Measurements from ENCODE around the gene ROR1. TPM values are rescaled to one million over a fixed set of nuclear protein-coding genes. Genes with fewer than 3 reads are reported as not detected.

Gene ROR1
- total RNA-seq, 1 experiment from 2014 or later: 37.2 TPM

DNA sequence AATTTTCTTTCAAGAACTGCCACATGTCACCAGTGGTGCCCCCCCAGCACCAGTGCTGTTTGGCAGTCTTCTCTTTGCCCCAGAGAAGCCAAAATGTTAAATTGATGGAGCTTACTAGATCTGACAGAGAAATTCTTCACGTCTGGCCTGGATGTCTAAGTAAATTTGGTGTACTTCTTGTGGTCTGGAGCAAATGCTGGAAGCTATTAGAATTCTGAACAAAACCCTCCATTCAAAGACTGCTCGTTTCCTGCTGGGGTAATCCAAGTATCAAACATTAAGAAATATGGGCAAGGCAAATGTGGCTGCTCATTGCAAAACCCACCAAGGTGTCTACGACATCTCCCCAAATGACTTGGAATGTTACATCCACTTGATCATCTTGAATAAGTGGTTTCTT lies 92.3 kb downstream of the ROR1 start:
- Histone ChIP-seq H3K4me3 (ENCODE audit: low read depth, low read length) (no peak overlapping the region), H3K36me3 (ENCODE audit: control insufficient read depth, insufficient read depth, low read length) (no peaks in the 10 kb centered on the region), H3K9me3 (no peaks in the 10 kb centered on the region), H3K27me3 (replicated peaks; ENCODE audit: control insufficient read depth, insufficient read depth, low read length) (no peaks in the 10 kb centered on the region), H3K4me1 (no peaks in the 10 kb centered on the region)
- Mint-ChIP-seq H3K27me3 (ENCODE audit: insufficient read depth, unreplicated experiment) (no peaks in the 10 kb centered on the region), H3K27ac (ENCODE audit: unreplicated experiment) (no peak overlapping the region), H3K9me3 (ENCODE audit: unreplicated experiment) (no peaks in the 10 kb centered on the region), H3K4me3 (ENCODE audit: unreplicated experiment) (no peak overlapping the region), H3K4me1 (ENCODE audit: low read depth, unreplicated experiment) (peaks cover 12% of the 10 kb centered on the region), H3K36me3 (ENCODE audit: insufficient read depth, unreplicated experiment) (peaks cover 6% of the 10 kb centered on the region)
- CTCF ChIA-PET: no interaction called here
- TF ChIP-seq, protein P1, sequence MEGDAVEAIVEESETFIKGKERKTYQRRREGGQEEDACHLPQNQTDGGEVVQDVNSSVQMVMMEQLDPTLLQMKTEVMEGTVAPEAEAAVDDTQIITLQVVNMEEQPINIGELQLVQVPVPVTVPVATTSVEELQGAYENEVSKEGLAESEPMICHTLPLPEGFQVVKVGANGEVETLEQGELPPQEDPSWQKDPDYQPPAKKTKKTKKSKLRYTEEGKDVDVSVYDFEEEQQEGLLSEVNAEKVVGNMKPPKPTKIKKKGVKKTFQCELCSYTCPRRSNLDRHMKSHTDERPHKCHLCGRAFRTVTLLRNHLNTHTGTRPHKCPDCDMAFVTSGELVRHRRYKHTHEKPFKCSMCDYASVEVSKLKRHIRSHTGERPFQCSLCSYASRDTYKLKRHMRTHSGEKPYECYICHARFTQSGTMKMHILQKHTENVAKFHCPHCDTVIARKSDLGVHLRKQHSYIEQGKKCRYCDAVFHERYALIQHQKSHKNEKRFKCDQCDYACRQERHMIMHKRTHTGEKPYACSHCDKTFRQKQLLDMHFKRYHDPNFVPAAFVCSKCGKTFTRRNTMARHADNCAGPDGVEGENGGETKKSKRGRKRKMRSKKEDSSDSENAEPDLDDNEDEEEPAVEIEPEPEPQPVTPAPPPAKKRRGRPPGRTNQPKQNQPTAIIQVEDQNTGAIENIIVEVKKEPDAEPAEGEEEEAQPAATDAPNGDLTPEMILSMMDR (IDR thresholded peaks at IDR 0.05; ENCODE audit: insufficient read depth in 1 of 2, low read depth in 1 of 2, low read length in 1 of 2, severe bottlenecking in 1 of 2, unreplicated experiment in 1 of 2): no peak
- POLR2A ChIA-PET: no interaction called here
- DNase-seq: no peak
- intact Hi-C loops (cut with micrococcal nuclease; ENCODE audit: unreplicated experiment): no loop called here
- BruUV-seq (replicated peaks): no TSS peak

DNA sequence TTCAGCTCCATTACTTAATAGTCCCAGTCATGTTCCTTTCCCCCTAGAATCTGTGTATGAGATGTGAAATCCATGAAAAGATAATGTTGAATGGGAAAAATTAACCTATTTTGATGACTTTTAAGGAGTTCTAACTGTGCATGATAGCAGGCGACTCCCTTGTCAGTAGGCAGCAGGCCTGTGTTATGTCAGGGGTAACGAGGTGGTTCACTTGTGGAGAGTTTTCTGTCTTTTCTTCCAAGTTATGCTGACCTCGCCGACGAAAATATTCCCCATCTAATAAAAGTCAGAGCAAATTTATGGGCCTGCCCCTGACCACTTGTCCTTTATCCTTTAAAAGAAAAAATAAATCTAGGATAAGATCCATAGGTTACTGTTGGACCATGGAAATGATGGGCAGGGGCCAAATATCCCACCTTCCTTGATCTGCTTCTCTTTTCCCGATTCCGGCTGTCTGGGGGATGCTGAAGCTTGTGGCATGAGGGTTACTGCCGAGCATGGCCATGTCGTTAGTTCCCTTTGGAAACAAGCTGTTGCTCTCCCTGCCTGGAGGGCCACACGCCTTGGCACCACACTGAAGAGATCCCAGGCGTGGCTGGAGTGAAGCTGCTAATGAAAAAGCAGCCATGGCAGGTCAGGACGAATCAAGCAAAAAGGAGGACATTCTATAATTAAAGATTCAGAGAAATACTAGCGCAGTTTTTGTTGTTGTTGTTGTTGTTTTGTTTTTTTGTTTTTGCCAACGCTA lies 93.8 kb downstream of the ROR1 start:
- intact Hi-C loops (cut with micrococcal nuclease; ENCODE audit: unreplicated experiment): no loop called here
- H3K4me1 ChIP-seq: no peaks in the 10 kb centered on the region
- no peak overlapping the region for H3K4me3 ChIP-seq (ENCODE audit: low read depth, low read length)
- ChIA-PET CTCF (no interaction called here), POLR2A (no interaction called here)
- Mint-ChIP-seq H3K27me3 (ENCODE audit: insufficient read depth, unreplicated experiment) (no peaks in the 10 kb centered on the region), H3K4me1 (ENCODE audit: low read depth, unreplicated experiment) (peaks cover 12% of the 10 kb centered on the region), H3K4me3 (ENCODE audit: unreplicated experiment) (no peak overlapping the region), H3K9me3 (ENCODE audit: unreplicated experiment) (no peaks in the 10 kb centered on the region), H3K27ac (ENCODE audit: unreplicated experiment) (no peak overlapping the region), H3K36me3 (ENCODE audit: insufficient read depth, unreplicated experiment) (no peaks in the 10 kb centered on the region)
- TF ChIP-seq, protein P1 (IDR thresholded peaks at IDR 0.05; ENCODE audit: insufficient read depth in 1 of 2, low read depth in 1 of 2, low read length in 1 of 2, severe bottlenecking in 1 of 2, unreplicated experiment in 1 of 2): no peak
- no peak for DNase-seq
- no TSS peak for BruUV-seq (replicated peaks)
- no peaks in the 10 kb centered on the region for H3K9me3 ChIP-seq
- no peaks in the 10 kb centered on the region for H3K36me3 ChIP-seq (ENCODE audit: control insufficient read depth, insufficient read depth, low read length)
- H3K27me3 ChIP-seq (replicated peaks; ENCODE audit: control insufficient read depth, insufficient read depth, low read length): no peaks in the 10 kb centered on the region

DNA sequence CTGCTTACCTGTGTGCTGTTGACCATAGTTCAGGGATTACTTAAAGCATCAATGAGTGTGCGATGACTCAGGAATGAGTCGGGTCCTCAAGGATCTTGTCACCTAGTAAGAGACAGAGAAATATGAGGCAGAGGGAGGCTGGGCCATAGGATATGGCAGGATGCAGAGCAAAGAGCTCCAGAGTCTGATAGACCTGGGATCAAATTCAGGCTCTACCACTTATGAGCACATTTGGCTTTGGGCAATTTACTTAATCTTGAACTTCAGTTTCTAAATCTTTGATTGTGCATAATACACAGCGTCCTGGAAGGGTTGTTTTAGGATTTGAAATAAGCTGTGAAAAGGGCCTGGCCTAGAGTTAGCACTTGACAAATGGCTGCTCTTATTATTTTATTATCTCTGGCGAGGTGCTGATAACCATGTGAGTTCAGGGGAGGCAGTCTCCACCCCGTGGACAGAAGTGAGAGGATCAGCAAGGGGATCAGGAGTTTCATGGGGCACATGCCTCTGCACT lies 94.5 kb downstream of the ROR1 start:
- no peak for DNase-seq
- Mint-ChIP-seq H3K9me3 (ENCODE audit: unreplicated experiment) (no peaks in the 10 kb centered on the region), H3K36me3 (ENCODE audit: insufficient read depth, unreplicated experiment) (no peaks in the 10 kb centered on the region), H3K27ac (ENCODE audit: unreplicated experiment) (no peak overlapping the region), H3K27me3 (ENCODE audit: insufficient read depth, unreplicated experiment) (no peaks in the 10 kb centered on the region), H3K4me1 (ENCODE audit: low read depth, unreplicated experiment) (peaks cover 12% of the 10 kb centered on the region), H3K4me3 (ENCODE audit: unreplicated experiment) (no peak overlapping the region)
- no peaks in the 10 kb centered on the region for H3K27me3 ChIP-seq (replicated peaks; ENCODE audit: control insufficient read depth, insufficient read depth, low read length)
- intact Hi-C loops (cut with micrococcal nuclease; ENCODE audit: unreplicated experiment): no loop called here
- no peaks in the 10 kb centered on the region for H3K36me3 ChIP-seq (ENCODE audit: control insufficient read depth, insufficient read depth, low read length)
- POLR2A ChIA-PET: no interaction called here
- H3K4me1 ChIP-seq: no peaks in the 10 kb centered on the region
- no peaks in the 10 kb centered on the region for H3K9me3 ChIP-seq
- CTCF ChIA-PET: no interaction called here
- no peak overlapping the region for H3K4me3 ChIP-seq (ENCODE audit: low read depth, low read length)
- TF ChIP-seq, protein P1 (IDR thresholded peaks at IDR 0.05; ENCODE audit: insufficient read depth in 1 of 2, low read depth in 1 of 2, low read length in 1 of 2, severe bottlenecking in 1 of 2, unreplicated experiment in 1 of 2): no peak
- no TSS peak for BruUV-seq (replicated peaks)

Data from Caco-2 (cell line).